ENCODE data around the gene MRPL49. TPM values are rescaled to one million over a fixed set of nuclear protein-coding genes. Genes with fewer than 3 reads are reported as not detected.

Gene MRPL49
- total and polyA plus RNA-seq, 2 of the 8 experiments (the other 6 are each of a cell fraction or from before 2014, with no cell fraction given) = 54.0 to 84.8 TPM

DNA sequence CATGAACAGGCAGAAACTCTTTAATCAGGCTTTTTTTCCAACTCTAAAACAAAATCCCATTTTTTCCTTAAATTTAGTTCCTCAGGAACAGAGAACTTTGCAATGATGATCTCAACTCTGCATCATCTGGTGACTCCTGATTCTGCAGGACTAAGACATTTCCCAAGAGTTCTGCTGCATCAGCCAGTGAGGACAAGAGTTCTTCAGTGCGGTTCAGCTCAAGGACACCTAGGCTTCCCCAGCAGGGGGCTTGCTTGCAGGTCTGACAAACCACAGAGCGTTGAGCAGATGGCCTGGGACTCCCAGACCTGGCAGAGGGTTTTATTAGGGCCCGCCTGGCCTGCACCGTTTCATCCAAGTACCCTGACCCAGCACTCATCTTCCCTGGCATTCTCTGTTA lies 44.7 kb upstream of the MRPL49 start:
- no peak overlapping the region for H4K5ac ChIP-seq (ENCODE audit: insufficient read length, low read depth, low read length)
- H3K36me3 ChIP-seq (ENCODE audit: control insufficient read depth in 2 of 4, insufficient read depth in 4 of 4, low read length in 3 of 4) = peaks cover 20 to 41% (median 36%) of the 10 kb centered on the region in 4 experiments
- H4K91ac ChIP-seq (replicated peaks; ENCODE audit: insufficient read length, low read length) = no peak overlapping the region
- H3K79me1 ChIP-seq (ENCODE audit: low read depth, low read length) = peaks cover 8% of the 10 kb centered on the region; the same call in 1 of the 2 replicates
- H4K8ac ChIP-seq (ENCODE audit: extremely low read depth, insufficient read depth, low read length) = no peak overlapping the region
- no peak for DNase-seq (ENCODE audit: low read depth in 1 of 2, low spot score in 2 of 2)
- H2BK20ac ChIP-seq (ENCODE audit: low read length) = no peak overlapping the region
- no peak for TF ChIP-seq BACH1 (IDR thresholded peaks at IDR 0.05; ENCODE audit: low read length)
- TF ChIP-seq TEAD4 (IDR thresholded peaks at IDR 0.05; ENCODE audit: low read depth, low read length) = no peak
- no peak for TF ChIP-seq GTF2F1 (IDR thresholded peaks at IDR 0.05; ENCODE audit: borderline replicate concordance, low read depth, low read length)
- no peak for TF ChIP-seq TAF1 (IDR thresholded peaks at IDR 0.05; ENCODE audit: low read depth, low read length)
- TF ChIP-seq EZH2 (IDR thresholded peaks at IDR 0.05; ENCODE audit: low read depth, low read length, severe bottlenecking) = no peak
- no peak for TF ChIP-seq SRF (IDR thresholded peaks at IDR 0.05; ENCODE audit: low read depth, low read length)
- no peak for TF ChIP-seq POLR2A (IDR thresholded peaks at IDR 0.05; ENCODE audit: control extremely low read depth in 1 of 2, low read depth in 2 of 2, low read length in 2 of 2)
- no peak for TF ChIP-seq SP4 (IDR thresholded peaks at IDR 0.05; ENCODE audit: low read length)
- no peak overlapping the region for H2BK120ac ChIP-seq (replicated peaks; ENCODE audit: low read depth, low read length)
- H3K4me1 ChIP-seq (replicated peaks in 1 of 4; ENCODE audit: control insufficient read depth in 3 of 4, insufficient read depth in 4 of 4, low read length in 3 of 4) = no peaks in the 10 kb centered on the region; a peak in 1 of 7 replicates
- H3K56ac ChIP-seq (replicated peaks; ENCODE audit: insufficient read length, low read depth, low read length) = no peak overlapping the region
- H3K23me2 ChIP-seq (ENCODE audit: low read depth, low read length) = no peaks in the 10 kb centered on the region
- H3K27ac ChIP-seq (ENCODE audit: low read depth, low read length) = no peak overlapping the region
- no peak overlapping the region for H2AK5ac ChIP-seq (ENCODE audit: low read depth, low read length)
- H3K9me3 ChIP-seq (ENCODE audit: insufficient read depth in 2 of 2, low read depth in 1 of 2, low read length in 1 of 2) = no peaks in the 10 kb centered on the region
- no peak overlapping the region for H2BK15ac ChIP-seq (ENCODE audit: low read length)
- peaks cover 0 to 30% of the 10 kb centered on the region in 2 experiments; a peak in 3 of 4 replicates for H3K79me2 ChIP-seq (ENCODE audit: control insufficient read depth in 1 of 2, insufficient read depth in 2 of 2, low read length in 2 of 2)
- no peak for FAIRE-seq
- H3K14ac ChIP-seq (ENCODE audit: insufficient read length) = no peak overlapping the region
- H3K23ac ChIP-seq (ENCODE audit: insufficient read length) = no peak overlapping the region
- no peak overlapping the region for H3K4me3 ChIP-seq (ENCODE audit: extremely low read depth in 1 of 4, insufficient read depth in 2 of 4, low read depth in 3 of 4, low read length in 4 of 4)
- H3K27me3 ChIP-seq (replicated peaks in 1 of 4; ENCODE audit: control insufficient read depth in 3 of 4, extremely low read depth in 1 of 4, insufficient read depth in 3 of 4, low read length in 3 of 4) = no peaks in the 10 kb centered on the region
- no peak overlapping the region for H2BK5ac ChIP-seq (ENCODE audit: low read depth, low read length)
- WGBS, 2 experiments (ENCODE audit: extremely low coverage in 1 of 2, insufficient coverage in 1 of 2, insufficient read length in 1 of 2, insufficient replicate concordance in 2 of 2, low coverage in 1 of 2, low lambda C conversion rate in 2 of 2, missing lambda C conversion rate in 1 of 2) = 91% methylated on average over 4 of the region's 4 CpGs; no CpG with 5 or more reads in 1 of the 2 experiments
- no peak overlapping the region for H3K9ac ChIP-seq (replicated peaks in 1 of 4; ENCODE audit: extremely low read depth in 1 of 4, low read depth in 3 of 4, low read length in 3 of 4)
- ChIA-PET POLR2A (ENCODE audit: partially characterized antibody) (interaction anchor here (1.5 to 21.6 kb wide), 8 partner anchors 8 to 315 kb away, joined by 3 to 230 read pairs (median 13); partner anchors contain the start of genes NAALADL1 and VPS51), CTCF (ENCODE audit: partially characterized antibody) (interaction anchor here (0.6 to 4.7 kb wide), 18 partner anchors 11 to 650 kb away, joined by 3 to 28 read pairs (median 4); partner anchors contain the start of genes ARL2, CAPN1, NAALADL1 and SAC3D1)
- H2AFZ ChIP-seq (ENCODE audit: low read length) = no peak overlapping the region
- H4K20me1 ChIP-seq (replicated peaks in 1 of 2; ENCODE audit: control insufficient read depth in 1 of 2, insufficient read depth in 2 of 2, low read length in 2 of 2) = peaks cover 6 to 11% of the 10 kb centered on the region in 2 experiments
- no peak overlapping the region for H3K18ac ChIP-seq (ENCODE audit: extremely low read depth, low read length)
- H3K4ac ChIP-seq (replicated peaks; ENCODE audit: insufficient read length, low read depth, low read length) = no peak overlapping the region
- H2BK12ac ChIP-seq (ENCODE audit: low read depth, low read length) = no peak overlapping the region
- H3K4me2 ChIP-seq (ENCODE audit: insufficient read depth in 1 of 2, low read depth in 2 of 2, low read length in 2 of 2) = no peak overlapping the region

All from H1 (cell line).